HepG2 (cell line): ENCODE data around the gene TTN. TPM values are rescaled to one million over a fixed set of nuclear protein-coding genes. Genes with fewer than 3 reads are reported as not detected.

Experiments used
- ATAC-seq: fragments of 200-7000 bp; cut with Tn5 transposase; 3 replicates; pipeline ENCODE4 v1.9.1; 2020; ENCODE audit warnings: mild to moderate bottlenecking, moderate library complexity
- BruUV-seq: library from RNA; stranded (reverse); fragments of 400-500 nt; replicated peaks from 2 replicates; lab custom pipeline; 2021; lab: Mats Ljungman, UMichigan
- CTCF ChIA-PET: fragments of 300-600 bp; formaldehyde crosslinking; extraction: SDS; loops from one replicate; lab custom pipeline; 2021; ENCODE audit warnings: low total read pairs, inconsistent platforms, low intra/inter-chr PET ratio; lab: Yijun Ruan, JAX
- POLR2A ChIA-PET: fragments of 350-600 bp; sonication (Branson Sonifier 250); formaldehyde crosslinking; loops from one replicate; lab custom pipeline; 2020; ENCODE audit warnings: antibody characterized with exemption, inconsistent platforms; lab: Yijun Ruan, JAX
- DNase-seq: peaks from one replicate; pipeline ENCODE4 v3.0.0-alpha.2; 2015; ENCODE audit warnings: low spot score
- FAIRE-seq: peaks from 3 replicates; lab custom pipeline; 2011; peaks lifted over from hg19 to GRCh38; lab: Jason Lieb, UNC
- H2AFZ ChIP-seq: one replicate; pipeline ENCODE4 v1.6.1; 2011; ENCODE audit warnings: low read length, inconsistent platforms
- H3K27ac ChIP-seq: fragments of 300-600 bp; 3 replicates; pipeline ENCODE4 v1.8.0; 2011; ENCODE audit warnings: mixed run types, mild to moderate bottlenecking, mixed read lengths, low read length, inconsistent platforms; ENCODE audit not compliant: insufficient read depth; ENCODE audit errors: extremely low read length
- H3K27me3 ChIP-seq, 2 experiments: fragments of 200-600 bp in 1 of 2; 2 replicates in 1 of 2; 3 replicates in 1 of 2; pipeline versions ENCODE4 v1.6.0 to v1.8.0; 2011; ENCODE audit warnings: low read length in 2 of 2, mild to moderate bottlenecking in 2 of 2, moderate library complexity in 2 of 2, inconsistent platforms in 1 of 2; ENCODE audit not compliant: insufficient read depth in 2 of 2, control insufficient read depth in 1 of 2
- H3K36me3 ChIP-seq, 2 experiments: fragments of 200-600 bp in 1 of 2; replicated peaks in 1 of 2; 2 replicates in 1 of 2; 3 replicates in 1 of 2; pipeline versions ENCODE4 v1.5.1 to v1.8.0; 2011; ENCODE audit warnings: low read length in 2 of 2, inconsistent platforms in 1 of 2; ENCODE audit not compliant: insufficient read depth in 2 of 2, control insufficient read depth in 1 of 2
- H3K4me1 ChIP-seq: 2 replicates; pipeline ENCODE4 v1.5.1; 2012; ENCODE audit warnings: low read length, inconsistent platforms; ENCODE audit not compliant: insufficient read depth
- H3K4me2 ChIP-seq: 2 replicates; pipeline ENCODE4 v1.6.0; 2011; ENCODE audit warnings: low read depth, low read length, inconsistent platforms
- H3K4me3 ChIP-seq, 3 experiments: fragments of 200-600 bp in 1 of 3; sonication (generic), shearing (Covaris generic) in 1 of 3; replicated peaks in 1 of 3; 2 replicates each; pipeline ENCODE4 v1.5.1; 2011 to 2016; ENCODE audit warnings: low read length in 3 of 3, inconsistent platforms in 2 of 3, low read depth in 2 of 3, mild to moderate bottlenecking in 2 of 3, control low read depth in 1 of 3, mixed read lengths in 1 of 3; ENCODE audit not compliant: insufficient read depth in 1 of 3
- H3K79me2 ChIP-seq: one replicate; pipeline ENCODE4 v1.6.1; 2011; ENCODE audit warnings: low read length, inconsistent platforms; ENCODE audit not compliant: insufficient read depth
- H3K9ac ChIP-seq: 2 replicates; pipeline ENCODE4 v1.6.0; 2011; ENCODE audit warnings: mild to moderate bottlenecking, low read depth, low read length, inconsistent platforms; ENCODE audit not compliant: insufficient read depth
- H3K9me3 ChIP-seq: 2 replicates; pipeline ENCODE4 v1.5.1; 2012; ENCODE audit warnings: mild to moderate bottlenecking, low read length
- H4K20me1 ChIP-seq: 2 replicates; pipeline ENCODE4 v1.6.0; 2011; ENCODE audit warnings: inconsistent platforms, mild to moderate bottlenecking, low read length, moderate library complexity; ENCODE audit not compliant: insufficient read depth
- ADNP ChIP-seq: sonication (generic); formaldehyde crosslinking; IDR thresholded peaks from 2 replicates; pipeline ENCODE4 v1.4.0; 2020; ENCODE audit warnings: missing genetic modification reagents
- GATA4 ChIP-seq: sonication (generic); IDR thresholded peaks from 2 replicates; pipeline ENCODE4 v1.6.1; 2016; ENCODE audit warnings: antibody characterized with exemption, low read depth, borderline replicate concordance
- IRF2 ChIP-seq: IDR thresholded peaks from 2 replicates; pipeline ENCODE4 v1.6.1; 2018; ENCODE audit warnings: missing genetic modification reagents, missing compliant biosample characterization
- KDM1A ChIP-seq: IDR thresholded peaks from 2 replicates; pipeline ENCODE4 v1.6.1; 2016; ENCODE audit warnings: missing compliant biosample characterization
- KDM5A ChIP-seq: fragments of 200-600 bp; sonication (generic); IDR thresholded peaks from 2 replicates; pipeline ENCODE4 v1.7.0; 2018; ENCODE audit warnings: antibody characterized with exemption, mild to moderate bottlenecking, low read length, borderline replicate concordance
- KLF11 ChIP-seq: IDR thresholded peaks from 2 replicates; pipeline ENCODE4 v1.6.1; 2016; ENCODE audit warnings: missing compliant biosample characterization
- MED13 ChIP-seq: sonication (generic); formaldehyde crosslinking; IDR thresholded peaks from 2 replicates; pipeline ENCODE4 v1.5.0; 2020; ENCODE audit warnings: missing genetic modification reagents
- MEIS2 ChIP-seq: sonication (generic); formaldehyde crosslinking; IDR thresholded peaks from 2 replicates; pipeline ENCODE4 v1.9.0; 2021; ENCODE audit warnings: mild to moderate bottlenecking, missing genetic modification reagents
- ZNF703 ChIP-seq: sonication (generic); formaldehyde crosslinking; IDR thresholded peaks from 2 replicates; pipeline ENCODE4 v1.5.1; 2020; ENCODE audit warnings: missing genetic modification reagents, mild to moderate bottlenecking, moderate library complexity, borderline replicate concordance
- ZNF790 ChIP-seq: sonication (generic); formaldehyde crosslinking; IDR thresholded peaks from 2 replicates; pipeline ENCODE4 v1.8.0; 2022; ENCODE audit warnings: missing genetic modification reagents, mild to moderate bottlenecking, borderline replicate concordance
- WGBS: methylation state at CpG from one replicate; pipeline ENCODE4 v1.1.6; 2017; ENCODE audit warnings: low lambda C conversion rate; 5-methylcytosine and 5-hydroxymethylcytosine counted together
- in situ Hi-C: cut with HindIII; loops from 2 replicates; pipeline ENCODE4 v1.10.0; 2017; ENCODE audit warnings: low pct_unique_long_range_greater_than_20kb; ENCODE audit not compliant: extremely low pct_ligation_motif_present
- intact Hi-C: fragments of 100-400 bp; cut with micrococcal nuclease; formaldehyde crosslinking; loops from one replicate; pipeline ENCODE4 v1.10.0; 2022; ENCODE audit not compliant: unreplicated experiment
- polyA plus RNA-seq, 8 experiments: library from polyadenylated mRNA; depleted of rRNA in 3 of 8; stranded (reverse) in 7 of 8; unstranded in 1 of 8; fragments of >200 nt; fragmentation: Illumina TruSeq in 4 of 8; extraction: Trizol in 4 of 8; gene quantifications; 2 replicates each; pipeline versions ENCODE4 v1.2.1 to v1.2.3, GENCODE V29; 2011 to 2016; ENCODE audit warnings: low read depth in 4 of 8, missing spikeins in 1 of 8, mixed read lengths in 1 of 8; ENCODE audit not compliant: insufficient read depth in 1 of 8
- total RNA-seq, 5 experiments: library from RNA; depleted of rRNA; stranded (reverse); fragments of >200 nt; fragmentation: Illumina TruSeq; extraction: Trizol; gene quantifications; 2 replicates each; pipeline ENCODE4 v1.2.3, GENCODE V29; 2016; ENCODE audit warnings: low read depth in 1 of 5
- TF ChIP-seq, protein P1 (sequence below): IDR thresholded peaks from 2 replicates; pipeline ENCODE4 v1.6.1; 2016; ENCODE audit warnings: missing compliant biosample characterization, missing genetic modification reagents, borderline replicate concordance

The TTN gene
- total and polyA plus RNA-seq, 2 of the 13 experiments (the other 11 are each of a cell fraction or from before 2014, with no cell fraction given): under 0.01 TPM

DNA sequence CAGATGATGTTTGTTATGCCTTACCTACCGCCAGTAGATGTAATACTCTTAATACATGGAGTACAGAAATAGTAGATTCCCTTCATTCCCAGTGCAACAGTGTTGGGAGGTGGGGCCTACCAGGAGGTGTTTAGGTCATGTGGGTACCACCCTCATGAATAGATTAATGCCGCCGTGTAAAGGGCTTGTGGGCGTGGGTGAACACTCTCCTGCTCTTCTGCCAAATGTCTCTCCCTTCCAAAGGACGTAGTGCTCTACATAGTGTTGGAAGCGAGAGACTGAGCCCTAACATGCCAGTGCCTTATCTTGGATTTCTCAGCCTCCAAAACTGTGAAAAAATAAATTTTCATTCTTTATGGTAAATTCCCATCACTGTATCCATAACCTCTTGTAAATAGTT lies 296.8 kb downstream of the TTN start:
- POLR2A ChIA-PET: no interaction called here
- H3K79me2 ChIP-seq: no peaks in the 10 kb centered on the region
- BruUV-seq: no TSS peak
- no peak overlapping the region for H3K4me3 ChIP-seq
- intact Hi-C loops: no loop called here
- H3K27me3 ChIP-seq: no peaks in the 10 kb centered on the region
- FAIRE-seq (no peak), DNase-seq (no peak), ATAC-seq (no peak)
- TF ChIP-seq ZNF703 (CRISPR knock-in tag): no peak
- TF ChIP-seq MED13 (CRISPR knock-in tag): no peak
- TF ChIP-seq MEIS2: no peak
- no peak for TF ChIP-seq IRF2 (CRISPR knock-in tag)
- TF ChIP-seq KDM5A: no peak
- TF ChIP-seq KDM1A (CRISPR knock-in tag): no peak
- TF ChIP-seq KLF11 (CRISPR knock-in tag): no peak
- no peak for TF ChIP-seq ADNP (CRISPR knock-in tag)
- TF ChIP-seq ZNF790 (CRISPR knock-in tag): no peak
- no peak for TF ChIP-seq GATA4
- TF ChIP-seq, protein P1, sequence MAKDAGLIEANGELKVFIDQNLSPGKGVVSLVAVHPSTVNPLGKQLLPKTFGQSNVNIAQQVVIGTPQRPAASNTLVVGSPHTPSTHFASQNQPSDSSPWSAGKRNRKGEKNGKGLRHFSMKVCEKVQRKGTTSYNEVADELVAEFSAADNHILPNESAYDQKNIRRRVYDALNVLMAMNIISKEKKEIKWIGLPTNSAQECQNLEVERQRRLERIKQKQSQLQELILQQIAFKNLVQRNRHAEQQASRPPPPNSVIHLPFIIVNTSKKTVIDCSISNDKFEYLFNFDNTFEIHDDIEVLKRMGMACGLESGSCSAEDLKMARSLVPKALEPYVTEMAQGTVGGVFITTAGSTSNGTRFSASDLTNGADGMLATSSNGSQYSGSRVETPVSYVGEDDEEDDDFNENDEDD (CRISPR knock-in tag): no peak
- in situ Hi-C loops: no loop called here
- 93% methylated on average over 6 of the region's 6 CpGs for WGBS
- no peaks in the 10 kb centered on the region for H3K9me3 ChIP-seq
- no peak overlapping the region for H2AFZ ChIP-seq
- no peak overlapping the region for H3K4me2 ChIP-seq
- no peaks in the 10 kb centered on the region for H4K20me1 ChIP-seq
- CTCF ChIA-PET: no interaction called here
- no peak overlapping the region for H3K27ac ChIP-seq
- peaks cover 9% of the 10 kb centered on the region for H3K4me1 ChIP-seq
- peaks cover 5 to 13% of the 10 kb centered on the region in 2 experiments; a peak in 4 of 5 replicates for H3K36me3 ChIP-seq
- no peak overlapping the region for H3K9ac ChIP-seq
